ENCODE results near the gene MORN1. TPM values are rescaled to one million over a fixed set of nuclear protein-coding genes. Genes with fewer than 3 reads are reported as not detected.

The MORN1 gene
- polyA plus RNA-seq, 1 of the 3 experiments (the other 2 are of a cell fraction) = 16.3 TPM

DNA sequence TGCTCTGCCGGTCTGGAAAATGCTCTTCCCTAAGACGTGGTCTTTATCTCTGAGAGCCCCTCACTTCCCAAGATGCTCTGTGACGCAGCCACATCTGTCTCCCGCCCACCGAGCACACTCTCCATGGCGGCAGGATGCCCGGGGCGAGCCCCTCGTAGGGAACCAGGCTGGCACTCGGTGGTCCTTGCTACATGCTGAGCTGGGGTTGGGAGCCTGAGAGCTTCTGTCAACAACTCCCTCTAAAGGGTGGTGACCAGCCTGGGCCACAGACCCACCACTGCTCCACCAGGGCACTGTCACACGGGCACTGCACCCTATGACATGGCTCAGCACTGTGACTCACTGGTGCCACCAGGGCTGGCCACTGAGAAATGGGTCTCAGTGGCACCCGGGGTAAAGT is 18.4 kb upstream of the MORN1 start:
- Histone ChIP-seq H3K27ac (ENCODE audit: low read depth in 2 of 2, low read length in 1 of 2) (no peak overlapping the region), H3K9me2 (no peaks in the 10 kb centered on the region), H3K9me3 (no peaks in the 10 kb centered on the region), H3K4me3 (ENCODE audit: low read depth in 2 of 2, low read length in 1 of 2) (no peak overlapping the region), H3K4me2 (no peak overlapping the region), H3K36me3 (replicated peaks in 1 of 2; ENCODE audit: control insufficient read depth in 1 of 2, insufficient read depth in 2 of 2, low read length in 1 of 2) (peaks cover 0 to 39% of the 10 kb centered on the region in 2 experiments), H2AFZ (ENCODE audit: low read depth) (no peak overlapping the region), H4K20me1 (ENCODE audit: insufficient read depth) (no peaks in the 10 kb centered on the region), H3K4me1 (ENCODE audit: control insufficient read depth in 1 of 2, insufficient read depth in 2 of 2, low read depth in 1 of 2, low read length in 1 of 2) (peaks cover 7 to 26% of the 10 kb centered on the region in 2 experiments; a peak in 1 of 4 replicates), H3K27me3 (ENCODE audit: insufficient read depth) (no peaks in the 10 kb centered on the region), H3F3A (replicated peaks; ENCODE audit: insufficient read depth) (peaks cover 4% of the 10 kb centered on the region), H3K9ac (no peak overlapping the region), H3K79me2 (ENCODE audit: insufficient read depth) (peaks cover 21% of the 10 kb centered on the region)
- TF ChIP-seq FOSL2 (IDR thresholded peaks at IDR 0.05; ENCODE audit: borderline replicate concordance, low read depth) (no peak), FOXJ3 (CRISPR knock-in tag; IDR thresholded peaks at IDR 0.05) (no peak), TEAD4 (IDR thresholded peaks at IDR 0.05; ENCODE audit: borderline replicate concordance, insufficient read depth) (no peak), YY1 (IDR thresholded peaks at IDR 0.05; ENCODE audit: low read depth) (no peak), ELF1 (IDR thresholded peaks at IDR 0.05) (no peak), FOXM1 (IDR thresholded peaks at IDR 0.05; ENCODE audit: low read depth) (no peak), GATA2 (CRISPR knock-in tag; IDR thresholded peaks at IDR 0.05) (no peak), GABPA (IDR thresholded peaks at IDR 0.05; ENCODE audit: low read depth) (no peak), SMC3 (IDR thresholded peaks at IDR 0.05; ENCODE audit: low read depth, low read length) (no peak), POLR2AphosphoS5 (IDR thresholded peaks at IDR 0.05; ENCODE audit: low read depth, low read length) (no peak), TAF1 (IDR thresholded peaks at IDR 0.05; ENCODE audit: borderline replicate concordance, low read depth, low read length) (no peak)
- TF ChIP-seq, protein P1, sequence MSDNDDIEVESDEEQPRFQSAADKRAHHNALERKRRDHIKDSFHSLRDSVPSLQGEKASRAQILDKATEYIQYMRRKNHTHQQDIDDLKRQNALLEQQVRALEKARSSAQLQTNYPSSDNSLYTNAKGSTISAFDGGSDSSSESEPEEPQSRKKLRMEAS (IDR thresholded peaks at IDR 0.05; ENCODE audit: low read depth) = no peak
- WGBS (ENCODE audit: low lambda C conversion rate) = 95% methylated on average over 10 of the region's 12 CpGs
- ChIA-PET POLR2A (no interaction called here), CTCF (interaction anchor here (1.2 to 2.2 kb wide), 2 partner anchors 28 to 215 kb away, joined by 4 to 6 read pairs; partner anchors contain the start of gene FAAP20)
- no peak for DNase-seq

GRCh38 chr1:2408859-2409276 is 17.5 kb upstream of the MORN1 start:
- H2AFZ ChIP-seq (ENCODE audit: low read depth) = no peak overlapping the region
- no peak overlapping the region for H3K4me3 ChIP-seq (ENCODE audit: low read depth in 2 of 2, low read length in 1 of 2)
- WGBS (ENCODE audit: low lambda C conversion rate) = 62% methylated on average over 5 of the region's 13 CpGs
- POLR2A ChIA-PET = no interaction called here
- H3K9ac ChIP-seq = no peak overlapping the region
- H3K27me3 ChIP-seq (ENCODE audit: insufficient read depth) = no peaks in the 10 kb centered on the region
- H3K4me2 ChIP-seq = no peak overlapping the region
- CTCF ChIA-PET = interaction anchor here (1.2 to 2.2 kb wide), 2 partner anchors 27 to 214 kb away, joined by 4 to 6 read pairs; partner anchors contain the start of gene FAAP20
- TF ChIP-seq FOSL2 (IDR thresholded peaks at IDR 0.05; ENCODE audit: borderline replicate concordance, low read depth) (no peak), TCF12 (IDR thresholded peaks at IDR 0.05) (no peak), RCOR1 (IDR thresholded peaks at IDR 0.05; ENCODE audit: low read length) (no peak)
- DNase-seq = no peak
- H3K79me2 ChIP-seq (ENCODE audit: insufficient read depth) = peaks cover 21% of the 10 kb centered on the region
- H3K27ac ChIP-seq (ENCODE audit: low read depth in 2 of 2, low read length in 1 of 2) = no peak overlapping the region
- H3K4me1 ChIP-seq (ENCODE audit: control insufficient read depth in 1 of 2, insufficient read depth in 2 of 2, low read depth in 1 of 2, low read length in 1 of 2) = peaks cover 4 to 18% of the 10 kb centered on the region in 2 experiments; a peak in 1 of 4 replicates
- H3F3A ChIP-seq (replicated peaks; ENCODE audit: insufficient read depth) = peaks cover 4% of the 10 kb centered on the region
- H3K9me3 ChIP-seq = no peaks in the 10 kb centered on the region
- no peaks in the 10 kb centered on the region for H3K9me2 ChIP-seq
- no peaks in the 10 kb centered on the region for H4K20me1 ChIP-seq (ENCODE audit: insufficient read depth)
- H3K36me3 ChIP-seq (replicated peaks in 1 of 2; ENCODE audit: control insufficient read depth in 1 of 2, insufficient read depth in 2 of 2, low read length in 1 of 2) = peaks cover 0 to 48% of the 10 kb centered on the region in 2 experiments

GRCh38 chr1:2408456-2408855 is 17.1 kb upstream of the MORN1 start:
- no peak for DNase-seq
- H4K20me1 ChIP-seq (ENCODE audit: insufficient read depth) = no peaks in the 10 kb centered on the region
- peaks cover 0 to 52% of the 10 kb centered on the region in 2 experiments for H3K36me3 ChIP-seq (replicated peaks in 1 of 2; ENCODE audit: control insufficient read depth in 1 of 2, insufficient read depth in 2 of 2, low read length in 1 of 2)
- peaks cover 0 to 14% of the 10 kb centered on the region in 2 experiments; a peak in 1 of 4 replicates for H3K4me1 ChIP-seq (ENCODE audit: control insufficient read depth in 1 of 2, insufficient read depth in 2 of 2, low read depth in 1 of 2, low read length in 1 of 2)
- H3K4me3 ChIP-seq (ENCODE audit: low read depth in 2 of 2, low read length in 1 of 2) = no peak overlapping the region
- no peak overlapping the region for H2AFZ ChIP-seq (ENCODE audit: low read depth)
- peaks cover 21% of the 10 kb centered on the region for H3K79me2 ChIP-seq (ENCODE audit: insufficient read depth)
- no peaks in the 10 kb centered on the region for H3K9me3 ChIP-seq
- CTCF ChIA-PET = interaction anchor here (2.2 kb wide), 1 partner anchor 214 kb away, joined by 6 read pairs; the partner anchor contains the start of gene FAAP20
- 80% methylated on average over 1 of the region's 24 CpGs for WGBS (ENCODE audit: low lambda C conversion rate)
- no peak overlapping the region for H3K27ac ChIP-seq (ENCODE audit: low read depth in 2 of 2, low read length in 1 of 2)
- no peaks in the 10 kb centered on the region for H3K27me3 ChIP-seq (ENCODE audit: insufficient read depth)
- no peak overlapping the region for H3K9ac ChIP-seq
- POLR2A ChIA-PET = no interaction called here
- H3K9me2 ChIP-seq = no peaks in the 10 kb centered on the region
- H3F3A ChIP-seq (replicated peaks; ENCODE audit: insufficient read depth) = peaks cover 4% of the 10 kb centered on the region
- H3K4me2 ChIP-seq = no peak overlapping the region
- TF ChIP-seq JUND (IDR thresholded peaks at IDR 0.05) = no peak
- no peak for TF ChIP-seq USF1 (IDR thresholded peaks at IDR 0.05; ENCODE audit: borderline replicate concordance, low read depth)
- no peak for TF ChIP-seq TCF12 (IDR thresholded peaks at IDR 0.05)
- TF ChIP-seq USF2 (IDR thresholded peaks at IDR 0.05; ENCODE audit: borderline replicate concordance, low read depth, low read length) = no peak
- TF ChIP-seq, protein P2, sequence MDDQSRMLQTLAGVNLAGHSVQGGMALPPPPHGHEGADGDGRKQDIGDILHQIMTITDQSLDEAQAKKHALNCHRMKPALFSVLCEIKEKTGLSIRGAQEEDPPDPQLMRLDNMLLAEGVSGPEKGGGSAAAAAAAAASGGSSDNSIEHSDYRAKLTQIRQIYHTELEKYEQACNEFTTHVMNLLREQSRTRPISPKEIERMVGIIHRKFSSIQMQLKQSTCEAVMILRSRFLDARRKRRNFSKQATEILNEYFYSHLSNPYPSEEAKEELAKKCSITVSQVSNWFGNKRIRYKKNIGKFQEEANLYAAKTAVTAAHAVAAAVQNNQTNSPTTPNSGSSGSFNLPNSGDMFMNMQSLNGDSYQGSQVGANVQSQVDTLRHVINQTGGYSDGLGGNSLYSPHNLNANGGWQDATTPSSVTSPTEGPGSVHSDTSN (IDR thresholded peaks at IDR 0.05) = no peak
- TF ChIP-seq EZH2phosphoT487 (IDR thresholded peaks at IDR 0.05; ENCODE audit: borderline replicate concordance, low read depth) = no peak
- no peak for TF ChIP-seq FOXJ3 (CRISPR knock-in tag; IDR thresholded peaks at IDR 0.05)
- TF ChIP-seq SIN3A (IDR thresholded peaks at IDR 0.05; ENCODE audit: borderline replicate concordance, low read depth, low read length) = no peak
- TF ChIP-seq RFX5 (IDR thresholded peaks at IDR 0.05; ENCODE audit: low read length) = no peak
- no peak for TF ChIP-seq POLR2AphosphoS5 (IDR thresholded peaks at IDR 0.05; ENCODE audit: low read depth, low read length)
- no peak for TF ChIP-seq EP300 (IDR thresholded peaks at IDR 0.05; ENCODE audit: borderline replicate concordance in 1 of 2, low read depth in 1 of 2, low read length in 1 of 2)

All from SK-N-SH (cell line).